HG02642 (cell line): ENCODE results near the gene LRRC55.

ENCODE experiments used
- ATAC-seq: cut with Tn5 transposase; IDR thresholded peaks from one replicate; pipeline ENCODE4 v1.9.1; 2021; ENCODE audit warnings: mild to moderate bottlenecking; ENCODE audit not compliant: unreplicated experiment, poor library complexity

LRRC55 gene

GRCh38 chr11:57231539-57232253 is 49.9 kb downstream of the LRRC55 start:
- ATAC-seq, result no peak

GRCh38 chr11:57233702-57234101 is 51.9 kb downstream of the LRRC55 start:
- ATAC-seq, result no peak

GRCh38 chr11:57235761-57236703 is 54.3 kb downstream of the LRRC55 start:
- no peak for ATAC-seq

- no peak for ATAC-seq
These were observed 55.5 kb downstream of the LRRC55 start, which contains the start of gene APLNR for GRCh38 chr11:57237204-57237681. Gene APLNR, minus strand, starts transcription at chr11:57237250. Its CDS starts 246 bp downstream, at chr11:57237004.

- ATAC-seq, result no peak
These were observed 57.6 kb downstream of the LRRC55 start for GRCh38 chr11:57239348-57239747.

GRCh38 chr11:57240007-57240406 is 58.3 kb downstream of the LRRC55 start:
- no peak for ATAC-seq

GRCh38 chr11:57240757-57241156 is 59.0 kb downstream of the LRRC55 start:
- ATAC-seq, result no peak
